ENCODE results near the gene TTC16.

Gene TTC16

DNA sequence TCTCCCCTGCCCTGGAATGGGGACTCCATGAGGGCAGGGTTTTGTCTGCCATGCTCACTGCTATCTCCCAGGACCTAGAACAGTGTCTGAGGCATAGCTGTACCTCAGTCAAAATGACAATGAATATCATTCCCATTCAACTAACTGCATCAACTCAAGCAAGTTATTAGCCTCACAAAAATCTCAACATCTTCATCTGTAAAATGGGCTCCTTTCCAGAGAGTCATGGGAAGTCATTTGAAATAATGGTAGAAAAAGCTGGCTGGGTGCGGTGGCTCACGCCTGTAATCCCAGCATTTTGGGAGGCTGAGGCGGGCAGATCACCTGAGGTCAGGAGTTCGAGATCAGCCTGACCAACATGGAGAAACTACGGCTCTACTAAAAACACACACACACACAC is 53.2 kb downstream of the TTC16 start:
- DNase-seq (ENCODE audit: low read depth), result no peak
- TF ChIP-seq, protein P1, sequence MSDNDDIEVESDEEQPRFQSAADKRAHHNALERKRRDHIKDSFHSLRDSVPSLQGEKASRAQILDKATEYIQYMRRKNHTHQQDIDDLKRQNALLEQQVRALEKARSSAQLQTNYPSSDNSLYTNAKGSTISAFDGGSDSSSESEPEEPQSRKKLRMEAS (IDR thresholded peaks at IDR 0.05; ENCODE audit: low read depth, low read length), result no peak
- TF ChIP-seq MYC (IDR thresholded peaks at IDR 0.05; ENCODE audit: low read depth, low read length) (no peak), POLR2A (IDR thresholded peaks at IDR 0.05; ENCODE audit: extremely low read depth, insufficient read length) (no peak)
- TF ChIP-seq, protein P2, sequence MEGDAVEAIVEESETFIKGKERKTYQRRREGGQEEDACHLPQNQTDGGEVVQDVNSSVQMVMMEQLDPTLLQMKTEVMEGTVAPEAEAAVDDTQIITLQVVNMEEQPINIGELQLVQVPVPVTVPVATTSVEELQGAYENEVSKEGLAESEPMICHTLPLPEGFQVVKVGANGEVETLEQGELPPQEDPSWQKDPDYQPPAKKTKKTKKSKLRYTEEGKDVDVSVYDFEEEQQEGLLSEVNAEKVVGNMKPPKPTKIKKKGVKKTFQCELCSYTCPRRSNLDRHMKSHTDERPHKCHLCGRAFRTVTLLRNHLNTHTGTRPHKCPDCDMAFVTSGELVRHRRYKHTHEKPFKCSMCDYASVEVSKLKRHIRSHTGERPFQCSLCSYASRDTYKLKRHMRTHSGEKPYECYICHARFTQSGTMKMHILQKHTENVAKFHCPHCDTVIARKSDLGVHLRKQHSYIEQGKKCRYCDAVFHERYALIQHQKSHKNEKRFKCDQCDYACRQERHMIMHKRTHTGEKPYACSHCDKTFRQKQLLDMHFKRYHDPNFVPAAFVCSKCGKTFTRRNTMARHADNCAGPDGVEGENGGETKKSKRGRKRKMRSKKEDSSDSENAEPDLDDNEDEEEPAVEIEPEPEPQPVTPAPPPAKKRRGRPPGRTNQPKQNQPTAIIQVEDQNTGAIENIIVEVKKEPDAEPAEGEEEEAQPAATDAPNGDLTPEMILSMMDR (IDR thresholded peaks at IDR 0.05; ENCODE audit: low read depth, low read length), result no peak
- no peak overlapping the region for H3K4me3 ChIP-seq (ENCODE audit: low read depth, low read length)

DNA sequence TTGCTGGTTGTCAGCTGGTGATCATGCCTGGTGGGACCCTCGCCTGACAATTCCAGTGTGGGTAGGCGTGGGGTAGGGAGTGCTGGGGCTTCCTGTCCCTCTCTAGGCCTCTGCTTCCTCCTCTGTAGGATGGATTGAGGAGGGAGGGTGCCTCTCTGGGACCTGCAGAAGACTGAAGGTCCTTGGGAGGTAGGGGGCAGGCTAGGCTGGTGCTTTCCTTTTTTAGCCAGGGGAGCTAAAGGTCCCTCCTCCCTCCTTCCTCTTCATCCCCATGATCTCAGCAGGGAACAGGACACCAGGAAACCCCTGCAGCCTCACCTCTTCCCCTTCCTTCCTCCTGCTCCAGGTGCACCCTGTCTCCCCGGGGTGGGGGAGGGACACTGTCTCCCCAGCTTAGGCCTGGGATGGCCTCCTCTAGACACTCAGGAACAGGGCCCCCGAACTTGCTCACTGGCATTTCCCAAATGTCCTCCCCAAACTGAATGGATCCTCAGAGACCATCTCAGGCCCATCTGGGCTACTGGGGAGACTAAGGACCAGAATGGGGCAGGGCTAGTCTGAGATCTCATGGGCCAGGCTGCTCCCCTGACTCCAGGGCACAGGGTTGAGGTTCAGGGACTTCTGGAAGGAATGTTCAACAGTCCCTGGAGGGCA is 54.2 kb downstream of the TTC16 start:
- peak; percentile 48 for DNase-seq (ENCODE audit: low read depth)
- no peak overlapping the region for H3K4me3 ChIP-seq (ENCODE audit: low read depth, low read length)
- TF ChIP-seq, protein P2 (IDR thresholded peaks at IDR 0.05; ENCODE audit: low read depth, low read length), result no peak
- no peak for TF ChIP-seq MYC (IDR thresholded peaks at IDR 0.05; ENCODE audit: low read depth, low read length)
- TF ChIP-seq, protein P1 (IDR thresholded peaks at IDR 0.05; ENCODE audit: low read depth, low read length), result no peak
- no peak for TF ChIP-seq POLR2A (IDR thresholded peaks at IDR 0.05; ENCODE audit: extremely low read depth, insufficient read length)

DNA sequence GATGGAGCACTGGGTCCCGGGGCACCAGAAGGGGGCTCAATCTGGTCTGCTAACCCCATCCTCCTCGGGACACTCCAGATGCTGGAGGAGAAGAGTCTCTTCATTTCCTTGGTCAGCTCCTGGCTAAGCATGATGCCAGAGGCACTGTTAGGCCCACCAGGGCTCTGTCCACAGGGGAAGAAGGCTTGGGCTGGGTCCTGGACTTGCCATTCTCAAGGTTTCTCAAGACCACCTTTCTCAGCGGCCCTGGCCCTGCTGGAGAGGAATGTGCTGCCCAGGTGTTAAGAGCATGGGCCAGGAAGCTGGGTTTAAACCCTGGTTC is 54.7 kb downstream of the TTC16 start:
- TF ChIP-seq MYC (IDR thresholded peaks at IDR 0.05; ENCODE audit: low read depth, low read length) (no peak), POLR2A (IDR thresholded peaks at IDR 0.05; ENCODE audit: extremely low read depth, insufficient read length) (no peak)
- TF ChIP-seq, protein P1 (IDR thresholded peaks at IDR 0.05; ENCODE audit: low read depth, low read length), result no peak
- TF ChIP-seq, protein P2 (IDR thresholded peaks at IDR 0.05; ENCODE audit: low read depth, low read length), result no peak
- no peak for DNase-seq (ENCODE audit: low read depth)
- peak overlapping the region; percentile 40 for H3K4me3 ChIP-seq (ENCODE audit: low read depth, low read length)

DNA sequence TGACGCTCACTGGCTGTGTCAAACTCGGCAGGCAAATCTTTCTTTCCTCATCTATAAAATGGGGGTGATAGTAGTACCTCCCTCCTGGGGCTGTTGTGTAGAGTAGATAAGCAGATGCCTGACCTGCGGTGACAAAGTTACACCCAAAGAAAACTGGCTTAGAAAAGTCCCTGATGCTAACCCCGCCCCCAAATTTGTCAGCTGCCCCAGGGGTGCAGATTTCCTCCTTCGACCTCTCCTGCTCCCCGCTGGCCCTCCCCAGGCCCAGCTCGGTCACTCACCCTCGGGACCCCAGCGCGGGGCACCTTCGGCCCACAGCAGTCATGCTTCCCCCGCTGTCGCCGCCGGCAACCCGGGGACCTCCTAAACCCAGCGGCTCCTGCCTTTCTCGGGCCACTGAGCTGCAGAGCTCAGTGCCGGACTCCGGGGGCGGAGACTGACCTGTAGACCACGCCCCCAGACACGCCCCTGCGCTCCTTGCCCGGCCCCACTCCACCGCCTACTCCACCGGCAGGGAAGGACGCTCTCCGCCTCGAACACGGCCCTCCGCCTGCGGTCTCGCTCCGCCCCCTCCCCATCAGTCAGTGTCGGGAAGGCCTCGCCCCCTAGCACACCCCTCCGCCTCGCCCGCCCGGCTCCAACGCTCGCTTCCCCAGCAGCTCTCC is 55.2 kb downstream of the TTC16 start:
- H3K4me3 ChIP-seq (ENCODE audit: low read depth, low read length), result peak overlapping the region; percentile 40
- DNase-seq (ENCODE audit: low read depth), result peak; percentile 98
- TF ChIP-seq POLR2A (IDR thresholded peaks at IDR 0.05; ENCODE audit: extremely low read depth, insufficient read length) (peak; percentile 23), MYC (IDR thresholded peaks at IDR 0.05; ENCODE audit: low read depth, low read length) (0 out of 2 replicates have a peak, but pooled peaks have one; percentile 16)
- TF ChIP-seq, protein P1 (IDR thresholded peaks at IDR 0.05; ENCODE audit: low read depth, low read length), result peak; percentile 51; the same call in 1 of the 2 replicates
- TF ChIP-seq, protein P2 (IDR thresholded peaks at IDR 0.05; ENCODE audit: low read depth, low read length), result no peak

DNA sequence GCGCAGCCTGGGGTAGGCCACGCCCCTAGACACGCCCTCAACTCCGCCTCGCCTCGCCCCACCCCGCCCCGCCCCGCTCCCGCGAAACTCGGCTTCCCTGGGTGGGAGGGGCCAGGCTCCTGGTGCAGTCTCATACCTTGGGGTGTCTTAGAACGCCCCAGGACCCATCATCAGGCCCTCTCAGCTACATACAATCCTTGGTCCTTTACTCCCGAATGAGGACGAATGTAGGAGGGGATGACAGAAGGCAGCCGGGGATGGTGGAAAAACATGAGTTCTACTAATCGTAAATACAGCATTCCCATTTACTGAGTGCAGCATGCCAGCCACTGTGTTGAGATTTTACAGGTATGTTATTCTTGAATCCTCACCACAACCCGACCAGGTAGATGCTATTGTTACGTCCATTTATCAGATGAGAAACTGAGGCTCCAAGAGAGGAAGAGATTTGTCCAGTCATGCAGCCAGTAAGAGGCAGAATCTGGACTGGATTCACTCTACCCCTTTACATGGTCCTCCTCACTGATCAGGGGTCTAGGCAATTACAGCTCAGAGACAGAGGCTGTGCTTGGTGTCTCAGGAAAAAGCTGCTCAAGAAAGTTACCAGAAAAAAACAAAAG is 55.8 kb downstream of the TTC16 start:
- TF ChIP-seq MYC (IDR thresholded peaks at IDR 0.05; ENCODE audit: low read depth, low read length) (no peak), POLR2A (IDR thresholded peaks at IDR 0.05; ENCODE audit: extremely low read depth, insufficient read length) (no peak)
- TF ChIP-seq, protein P1 (IDR thresholded peaks at IDR 0.05; ENCODE audit: low read depth, low read length), result no peak
- TF ChIP-seq, protein P2 (IDR thresholded peaks at IDR 0.05; ENCODE audit: low read depth, low read length), result no peak
- H3K4me3 ChIP-seq (ENCODE audit: low read depth, low read length), result no peak overlapping the region
- no peak for DNase-seq (ENCODE audit: low read depth)

Measured in NB4 (cell line).